Muscle of leg (tissue), 11 donors: ENCODE results near the gene SPA17. TPM values are rescaled to one million over a fixed set of nuclear protein-coding genes. Genes with fewer than 3 reads are reported as not detected.

Experiments
- DNase-seq: peaks from one replicate; pipeline ENCODE4 v3.0.0; 2013
- H3K27ac ChIP-seq: one replicate; pipeline ENCODE4 v1.5.1; 2013; ENCODE audit warnings: mild to moderate bottlenecking, low read length, control low read depth
- H3K27me3 ChIP-seq: one replicate; pipeline ENCODE4 v1.6.1; 2013; ENCODE audit warnings: low read length; ENCODE audit not compliant: control insufficient read depth, insufficient read depth
- H3K36me3 ChIP-seq: one replicate; pipeline ENCODE4 v1.6.1; 2013; ENCODE audit warnings: low read length; ENCODE audit not compliant: control insufficient read depth, insufficient read depth
- H3K4me1 ChIP-seq: one replicate; pipeline ENCODE4 v1.6.1; 2013; ENCODE audit warnings: low read length; ENCODE audit not compliant: control insufficient read depth, insufficient read depth
- H3K4me3 ChIP-seq: one replicate; pipeline ENCODE4 v1.5.1; 2013; ENCODE audit warnings: low read length, control low read depth
- H3K9me3 ChIP-seq: replicated peaks from 2 replicates; pipeline ENCODE4 v1.6.1; 2013; ENCODE audit warnings: low read depth, low read length; ENCODE audit not compliant: control insufficient read depth
- WGBS: methylation state at CpG from one replicate; pipeline ENCODE4 v1.1.5; 2013; ENCODE audit warnings: missing lambda C conversion rate; ENCODE audit not compliant: insufficient coverage; 5-methylcytosine and 5-hydroxymethylcytosine counted together
- polyA plus RNA-seq, 8 donors: library from polyadenylated mRNA; unstranded; fragments of 120-200 nt; gene quantifications; one replicate each; pipeline versions ENCODE4 v1.2.1 to v1.2.3, GENCODE V29; 2013; ENCODE audit warnings: inconsistent platforms in 1 of 8, low replicate concordance in 1 of 8; ENCODE audit not compliant: insufficient read length in 8 of 8, insufficient read depth in 1 of 8
- total RNA-seq: library from RNA; stranded (reverse); fragments of 120-200 nt; gene quantifications from one replicate; pipeline ENCODE4 v1.2.4, GENCODE V29; 2013

SPA17 gene
- total and polyA plus RNA-seq, 9 donors: 3.5 to 6.6 (median 4.4) TPM

- Histone ChIP-seq H3K36me3 (no peaks in the 10 kb centered on the region), H3K4me3 (no peak overlapping the region), H3K27ac (no peak overlapping the region), H3K4me1 (peaks cover 14% of the 10 kb centered on the region), H3K9me3 (no peaks in the 10 kb centered on the region), H3K27me3 (peaks cover 74% of the 10 kb centered on the region)
- WGBS: 11% methylated on average over 5 of the region's 14 CpGs
- no peak for DNase-seq
Observed at GRCh38 chr11:124718801-124719200, 45.1 kb downstream of the SPA17 start.

- H3K27me3 ChIP-seq: peaks cover 79% of the 10 kb centered on the region
- DNase-seq: no peak
- H3K4me1 ChIP-seq: peaks cover 14% of the 10 kb centered on the region
- WGBS: 30% methylated on average over 2 of the region's 2 CpGs
- no peaks in the 10 kb centered on the region for H3K9me3 ChIP-seq
- H3K4me3 ChIP-seq: no peak overlapping the region
- no peaks in the 10 kb centered on the region for H3K36me3 ChIP-seq
- H3K27ac ChIP-seq: no peak overlapping the region
Observed at GRCh38 chr11:124719534-124719933, 45.8 kb downstream of the SPA17 start.

GRCh38 chr11:124722176-124722575 is 48.5 kb downstream of the SPA17 start:
- Histone ChIP-seq H3K27me3 (peaks cover 86% of the 10 kb centered on the region), H3K9me3 (no peaks in the 10 kb centered on the region), H3K4me3 (no peak overlapping the region), H3K27ac (no peak overlapping the region), H3K36me3 (no peaks in the 10 kb centered on the region), H3K4me1 (peaks cover 20% of the 10 kb centered on the region)
- WGBS: 61% methylated on average over 3 of the region's 6 CpGs
- DNase-seq: no peak

- no peak overlapping the region for H3K4me3 ChIP-seq
Observed at GRCh38 chr11:124724979-124725718, 51.4 kb downstream of the SPA17 start.

GRCh38 chr11:124725719-124726105 is 52.0 kb downstream of the SPA17 start:
- Histone ChIP-seq H3K27me3 (peaks cover 62% of the 10 kb centered on the region), H3K4me3 (no peak overlapping the region)

More at GRCh38 chr11:124724979-124725718, 51.4 kb downstream of the SPA17 start:
- DNase-seq: no peak
- no peaks in the 10 kb centered on the region for H3K9me3 ChIP-seq
- peaks cover 6% of the 10 kb centered on the region for H3K4me1 ChIP-seq
- WGBS: 9% methylated on average over 4 of the region's 14 CpGs
- no peak overlapping the region for H3K27ac ChIP-seq
- H3K36me3 ChIP-seq: no peaks in the 10 kb centered on the region
- H3K27me3 ChIP-seq: peaks cover 67% of the 10 kb centered on the region

GRCh38 chr11:124727474-124727873 is 53.8 kb downstream of the SPA17 start:
- Histone ChIP-seq H3K27me3 (peaks cover 46% of the 10 kb centered on the region), H3K4me1 (peaks cover 6% of the 10 kb centered on the region), H3K27ac (no peak overlapping the region), H3K9me3 (no peaks in the 10 kb centered on the region), H3K36me3 (no peaks in the 10 kb centered on the region), H3K4me3 (no peak overlapping the region)
- DNase-seq: no peak
- WGBS: 50% methylated on average over 3 of the region's 4 CpGs

More at GRCh38 chr11:124725719-124726105, 52.0 kb downstream of the SPA17 start:
- H3K27ac ChIP-seq: no peak overlapping the region
- WGBS: 13% methylated on average over 6 of the region's 6 CpGs
- DNase-seq: no peak
- peaks cover 6% of the 10 kb centered on the region for H3K4me1 ChIP-seq
- no peaks in the 10 kb centered on the region for H3K9me3 ChIP-seq
- no peaks in the 10 kb centered on the region for H3K36me3 ChIP-seq

- no peak for DNase-seq
- Histone ChIP-seq H3K27me3 (peaks cover 40% of the 10 kb centered on the region), H3K9me3 (no peaks in the 10 kb centered on the region), H3K4me1 (peaks cover 6% of the 10 kb centered on the region), H3K27ac (no peak overlapping the region), H3K4me3 (no peak overlapping the region), H3K36me3 (no peaks in the 10 kb centered on the region)
- no CpG with 5 or more reads among the region's 2 CpGs for WGBS
Observed at GRCh38 chr11:124728134-124728533, 54.4 kb downstream of the SPA17 start.

- peaks cover 6% of the 10 kb centered on the region for H3K4me1 ChIP-seq
- H3K27ac ChIP-seq: no peak overlapping the region
- peaks cover 29% of the 10 kb centered on the region for H3K27me3 ChIP-seq
- no peak for DNase-seq
- H3K36me3 ChIP-seq: no peaks in the 10 kb centered on the region
- no peak overlapping the region for H3K4me3 ChIP-seq
- H3K9me3 ChIP-seq: no peaks in the 10 kb centered on the region
- 86% methylated on average over 1 of the region's 4 CpGs for WGBS
Observed at GRCh38 chr11:124729571-124729970, 55.9 kb downstream of the SPA17 start.

- peaks cover 23% of the 10 kb centered on the region for H3K27me3 ChIP-seq
- WGBS: 65% methylated on average over 2 of the region's 4 CpGs
- DNase-seq: no peak
Observed at GRCh38 chr11:124732230-124732629, 58.5 kb downstream of the SPA17 start.

GRCh38 chr11:124736736-124737135 is 63.0 kb downstream of the SPA17 start:
- H3K4me1 ChIP-seq: peaks cover 25% of the 10 kb centered on the region
- peak; percentile 39 for DNase-seq

More at GRCh38 chr11:124732230-124732629, 58.5 kb downstream of the SPA17 start:
- Histone ChIP-seq H3K27ac (no peak overlapping the region), H3K36me3 (no peaks in the 10 kb centered on the region), H3K4me1 (no peaks in the 10 kb centered on the region), H3K4me3 (no peak overlapping the region), H3K9me3 (no peaks in the 10 kb centered on the region)

More at GRCh38 chr11:124736736-124737135, 63.0 kb downstream of the SPA17 start:
- peaks cover 50% of the 10 kb centered on the region for H3K27me3 ChIP-seq
- H3K36me3 ChIP-seq: no peaks in the 10 kb centered on the region
- H3K9me3 ChIP-seq: no peaks in the 10 kb centered on the region
- WGBS: 57% methylated on average over 1 of the region's 3 CpGs
- no peak overlapping the region for H3K4me3 ChIP-seq
- no peak overlapping the region for H3K27ac ChIP-seq
